Caco-2 (cell line): ENCODE measurements around the gene FUCA2. TPM values are rescaled to one million over a fixed set of nuclear protein-coding genes. Genes with fewer than 3 reads are reported as not detected.

ENCODE experiments used
- BruUV-seq: library from RNA; stranded (reverse); fragments of 400-500 nt; replicated peaks from 2 replicates; lab custom pipeline; 2021; lab: Mats Ljungman, UMichigan
- CTCF ChIA-PET: fragments of 300-600 bp; sonication (Branson Sonifier 250); formaldehyde crosslinking; loops from one replicate; lab custom pipeline; 2022; ENCODE audit warnings: antibody characterized with exemption; lab: Charles Lee
- POLR2A ChIA-PET: fragments of 300-600 bp; sonication (Branson Sonifier 250); formaldehyde crosslinking; loops from one replicate; lab custom pipeline; 2022; ENCODE audit warnings: antibody characterized with exemption; lab: Charles Lee
- DNase-seq, 2 experiments: peaks; one replicate each; pipeline versions ENCODE4 v3.0.0 to v3.0.0-alpha.2; 2020 to 2022
- H3K27me3 ChIP-seq: replicated peaks from 2 replicates; pipeline ENCODE4 v1.6.0; 2011; ENCODE audit warnings: low read length; ENCODE audit not compliant: control insufficient read depth, insufficient read depth
- H3K36me3 ChIP-seq: 2 replicates; pipeline ENCODE4 v1.5.1; 2011; ENCODE audit warnings: low read length; ENCODE audit not compliant: control insufficient read depth, insufficient read depth
- H3K4me1 ChIP-seq: fragments of 250-450 bp; sonication (Bioruptor Pico); 2 replicates; pipeline ENCODE4 v1.5.1; 2020; ENCODE audit warnings: mild to moderate bottlenecking
- H3K4me3 ChIP-seq: 2 replicates; pipeline ENCODE4 v1.5.1; 2011; ENCODE audit warnings: low read depth, mild to moderate bottlenecking, control low read depth, low read length
- H3K9me3 ChIP-seq: fragments of 250-450 bp; sonication (Bioruptor Pico); 2 replicates; pipeline ENCODE4 v1.5.1; 2020; ENCODE audit warnings: mild to moderate bottlenecking, moderate library complexity
- H3K27ac Mint-ChIP-seq: one replicate; pipeline ENCODE4 v1.8.0; 2022; ENCODE audit warnings: mixed read lengths; ENCODE audit not compliant: unreplicated experiment
- H3K27me3 Mint-ChIP-seq: one replicate; pipeline ENCODE4 v1.8.0; 2022; ENCODE audit warnings: mixed read lengths; ENCODE audit not compliant: insufficient read depth, unreplicated experiment
- H3K36me3 Mint-ChIP-seq: one replicate; pipeline ENCODE4 v1.8.0; 2022; ENCODE audit warnings: mild to moderate bottlenecking, mixed read lengths; ENCODE audit not compliant: insufficient read depth, unreplicated experiment
- H3K4me1 Mint-ChIP-seq: one replicate; pipeline ENCODE4 v1.8.0; 2022; ENCODE audit warnings: low read depth, mixed read lengths; ENCODE audit not compliant: unreplicated experiment
- H3K4me3 Mint-ChIP-seq: one replicate; pipeline ENCODE4 v1.8.0; 2022; ENCODE audit warnings: mild to moderate bottlenecking, moderate library complexity, mixed read lengths; ENCODE audit not compliant: unreplicated experiment
- H3K9me3 Mint-ChIP-seq: one replicate; pipeline ENCODE4 v1.8.0; 2022; ENCODE audit warnings: mixed read lengths; ENCODE audit not compliant: unreplicated experiment
- intact Hi-C: fragments of 100-400 bp; cut with micrococcal nuclease; formaldehyde crosslinking; loops from one replicate; pipeline ENCODE4 v1.10.0; 2022; ENCODE audit not compliant: unreplicated experiment
- total RNA-seq: library from RNA; stranded (reverse); gene quantifications from 2 replicates; pipeline ENCODE4 v1.2.3, GENCODE V29; 2022
- TF ChIP-seq, protein P1 (sequence below), 2 experiments: fragments of 200-600 bp in 1 of 2; IDR thresholded peaks; 1 replicate in 1 of 2; 2 replicates in 1 of 2; pipeline versions ENCODE4 v1.5.1 to v1.8.0; 2011 to 2022; ENCODE audit warnings: antibody characterized with exemption in 1 of 2, control low read depth in 1 of 2, inconsistent platforms in 1 of 2, low read depth in 1 of 2, low read length in 1 of 2, mild to moderate bottlenecking in 1 of 2, moderate library complexity in 1 of 2; ENCODE audit not compliant: insufficient read depth in 1 of 2, severe bottlenecking in 1 of 2, unreplicated experiment in 1 of 2

Gene FUCA2
- total RNA-seq, 1 experiment from 2014 or later, result 102 TPM

DNA sequence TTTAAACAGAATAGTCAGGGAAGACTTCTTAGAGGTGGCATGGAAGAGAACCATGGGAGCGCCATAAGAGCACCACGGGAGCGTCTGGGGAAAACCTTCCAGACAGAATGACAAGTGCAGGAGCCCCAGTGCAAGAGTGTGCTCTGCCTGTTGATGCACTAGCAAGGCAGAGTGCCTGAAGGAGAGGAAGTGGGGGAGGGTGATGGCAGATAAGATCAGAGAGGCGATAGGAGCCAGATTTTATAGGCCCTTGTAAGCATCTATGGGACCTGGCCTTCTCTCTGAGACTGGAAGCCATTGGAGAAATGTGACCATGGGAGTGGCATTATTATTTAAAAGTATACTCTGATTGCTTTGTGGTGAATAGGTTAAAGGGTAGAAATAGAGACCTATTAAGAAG lies 13.1 kb downstream of the FUCA2 start:
- no peak for DNase-seq
- Histone ChIP-seq H3K27me3 (no peaks in the 10 kb centered on the region), H3K4me1 (no peaks in the 10 kb centered on the region), H3K9me3 (no peaks in the 10 kb centered on the region), H3K4me3 (no peak overlapping the region), H3K36me3 (peaks cover 5% of the 10 kb centered on the region; the same call in 1 of the 2 replicates)
- peaks cover 67% of the 10 kb centered on the region for H3K36me3 Mint-ChIP-seq
- POLR2A ChIA-PET, result no interaction called here
- peaks cover 12% of the 10 kb centered on the region for H3K4me1 Mint-ChIP-seq
- CTCF ChIA-PET, result no interaction called here
- TF ChIP-seq, protein P1, sequence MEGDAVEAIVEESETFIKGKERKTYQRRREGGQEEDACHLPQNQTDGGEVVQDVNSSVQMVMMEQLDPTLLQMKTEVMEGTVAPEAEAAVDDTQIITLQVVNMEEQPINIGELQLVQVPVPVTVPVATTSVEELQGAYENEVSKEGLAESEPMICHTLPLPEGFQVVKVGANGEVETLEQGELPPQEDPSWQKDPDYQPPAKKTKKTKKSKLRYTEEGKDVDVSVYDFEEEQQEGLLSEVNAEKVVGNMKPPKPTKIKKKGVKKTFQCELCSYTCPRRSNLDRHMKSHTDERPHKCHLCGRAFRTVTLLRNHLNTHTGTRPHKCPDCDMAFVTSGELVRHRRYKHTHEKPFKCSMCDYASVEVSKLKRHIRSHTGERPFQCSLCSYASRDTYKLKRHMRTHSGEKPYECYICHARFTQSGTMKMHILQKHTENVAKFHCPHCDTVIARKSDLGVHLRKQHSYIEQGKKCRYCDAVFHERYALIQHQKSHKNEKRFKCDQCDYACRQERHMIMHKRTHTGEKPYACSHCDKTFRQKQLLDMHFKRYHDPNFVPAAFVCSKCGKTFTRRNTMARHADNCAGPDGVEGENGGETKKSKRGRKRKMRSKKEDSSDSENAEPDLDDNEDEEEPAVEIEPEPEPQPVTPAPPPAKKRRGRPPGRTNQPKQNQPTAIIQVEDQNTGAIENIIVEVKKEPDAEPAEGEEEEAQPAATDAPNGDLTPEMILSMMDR (IDR thresholded peaks at IDR 0.05; ENCODE audit: insufficient read depth in 1 of 2, low read depth in 1 of 2, low read length in 1 of 2, severe bottlenecking in 1 of 2, unreplicated experiment in 1 of 2), result no peak
- no peak overlapping the region for H3K4me3 Mint-ChIP-seq
- no TSS peak for BruUV-seq
- no peaks in the 10 kb centered on the region for H3K9me3 Mint-ChIP-seq
- no peaks in the 10 kb centered on the region for H3K27me3 Mint-ChIP-seq
- intact Hi-C loops, result loop anchor here (10.0 kb wide), 1 partner anchor 804 kb away; no protein-coding TSS in a partner anchor
- no peak overlapping the region for H3K27ac Mint-ChIP-seq

DNA sequence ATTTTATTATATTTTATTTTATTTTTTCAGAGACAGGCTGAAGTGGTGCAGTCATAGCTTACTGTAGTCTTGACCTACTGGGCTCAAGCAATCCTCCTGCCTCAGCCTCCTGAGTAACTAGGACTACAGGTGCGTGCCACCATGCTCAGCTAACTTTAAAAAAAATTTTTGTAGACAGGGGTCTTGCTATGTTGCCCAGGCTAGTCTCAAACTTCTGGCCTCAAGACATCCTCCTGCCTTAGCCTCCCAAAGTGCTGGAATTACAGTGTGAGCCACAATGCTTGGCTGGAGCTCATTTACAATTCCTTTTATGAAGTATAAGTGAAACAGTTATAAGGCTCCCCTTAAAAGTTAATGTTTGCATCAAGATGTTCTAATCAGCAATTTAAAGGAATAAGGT lies 14.5 kb downstream of the FUCA2 start:
- no peaks in the 10 kb centered on the region for H3K4me1 ChIP-seq
- BruUV-seq, result no TSS peak
- no peak overlapping the region for H3K4me3 ChIP-seq
- TF ChIP-seq, protein P1 (IDR thresholded peaks at IDR 0.05; ENCODE audit: insufficient read depth in 1 of 2, low read depth in 1 of 2, low read length in 1 of 2, severe bottlenecking in 1 of 2, unreplicated experiment in 1 of 2), result no peak
- no peaks in the 10 kb centered on the region for H3K27me3 ChIP-seq
- Mint-ChIP-seq H3K36me3 (peaks cover 69% of the 10 kb centered on the region), H3K4me3 (no peak overlapping the region), H3K4me1 (peaks cover 15% of the 10 kb centered on the region), H3K27me3 (no peaks in the 10 kb centered on the region), H3K27ac (no peak overlapping the region), H3K9me3 (no peaks in the 10 kb centered on the region)
- ChIA-PET CTCF (no interaction called here), POLR2A (no interaction called here)
- no peak for DNase-seq
- intact Hi-C loops, result loop anchor here (10.0 kb wide), 1 partner anchor 802 kb away; no protein-coding TSS in a partner anchor
- H3K36me3 ChIP-seq, result peaks cover 5% of the 10 kb centered on the region; the same call in 1 of the 2 replicates
- H3K9me3 ChIP-seq, result no peaks in the 10 kb centered on the region

DNA sequence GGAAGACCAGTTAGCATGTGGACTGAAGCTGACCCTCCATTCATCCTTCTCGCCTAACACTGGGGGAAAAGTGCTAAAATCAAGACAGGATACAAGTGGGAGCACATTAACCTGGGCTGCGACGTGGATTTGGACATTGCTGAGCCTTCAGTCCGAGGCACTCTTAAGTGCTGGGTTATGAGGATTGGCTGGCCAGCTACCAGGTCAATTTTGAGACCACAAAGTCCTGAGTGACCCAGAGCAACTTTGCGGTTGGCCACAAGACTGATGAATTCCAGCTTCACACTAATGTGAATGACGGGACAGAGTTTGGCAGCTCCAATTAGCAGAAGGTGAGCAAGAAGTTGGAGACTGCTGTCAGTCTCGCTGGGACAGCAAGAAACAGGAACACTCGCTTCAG lies 20.7 kb downstream of the FUCA2 start:
- POLR2A ChIA-PET, result interaction anchor here (1.0 kb wide), 1 partner anchor 40 kb away, joined by 4 read pairs; the partner anchor contains the start of genes ADAT2 and PEX3
- Mint-ChIP-seq H3K4me1 (peaks cover 15% of the 10 kb centered on the region), H3K36me3 (peaks cover 33% of the 10 kb centered on the region), H3K4me3 (no peak overlapping the region), H3K9me3 (no peaks in the 10 kb centered on the region), H3K27me3 (no peaks in the 10 kb centered on the region), H3K27ac (no peak overlapping the region)
- no peak for DNase-seq
- Histone ChIP-seq H3K4me1 (no peaks in the 10 kb centered on the region), H3K9me3 (no peaks in the 10 kb centered on the region), H3K36me3 (0 out of 2 replicates have a peak, but pooled peaks cover 1% of the 10 kb centered on the region), H3K27me3 (no peaks in the 10 kb centered on the region), H3K4me3 (no peak overlapping the region)
- BruUV-seq, result no TSS peak
- intact Hi-C loops, result loop anchor here (10.0 kb wide), 1 partner anchor 796 kb away; no protein-coding TSS in a partner anchor
- TF ChIP-seq, protein P1 (IDR thresholded peaks at IDR 0.05; ENCODE audit: insufficient read depth in 1 of 2, low read depth in 1 of 2, low read length in 1 of 2, severe bottlenecking in 1 of 2, unreplicated experiment in 1 of 2), result no peak
- CTCF ChIA-PET, result no interaction called here
